HG02759 (cell line): Measurements from ENCODE around the gene IGLL5.
"Not testable (repeated sequence)": the region's sequence is repeated elsewhere in the genome, so short reads cannot be mapped to it uniquely, and the experiment has no call there.

Source experiments
- ATAC-seq: cut with Tn5 transposase; IDR thresholded peaks from one replicate; pipeline ENCODE4 v1.9.1; 2021; ENCODE audit warnings: mild to moderate bottlenecking, moderate library complexity; ENCODE audit not compliant: unreplicated experiment

Gene IGLL5

DNA sequence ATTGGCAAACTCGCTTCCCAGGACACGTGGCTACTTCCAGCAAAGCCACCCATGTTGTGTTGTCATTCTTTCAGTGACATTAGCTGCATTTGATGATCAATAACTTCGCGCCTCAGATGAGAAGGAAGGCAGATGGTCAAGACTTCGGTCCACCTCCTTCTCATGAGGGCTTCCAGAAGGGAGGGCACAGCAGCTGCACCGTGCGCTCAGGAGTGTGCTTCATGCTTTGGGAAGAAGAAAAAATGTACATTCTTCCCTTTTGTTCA, 25.3 kb downstream of the IGLL5 start:
- ATAC-seq = no peak

- no peak for ATAC-seq
These were observed 26.4 kb downstream of the IGLL5 start for GRCh38 chr22:22913989-22914388.

GRCh38 chr22:22914726-22915669, 27.4 kb downstream of the IGLL5 start:
- ATAC-seq = no peak

GRCh38 chr22:22915670-22916035, 28.0 kb downstream of the IGLL5 start:
- ATAC-seq = no peak

DNA sequence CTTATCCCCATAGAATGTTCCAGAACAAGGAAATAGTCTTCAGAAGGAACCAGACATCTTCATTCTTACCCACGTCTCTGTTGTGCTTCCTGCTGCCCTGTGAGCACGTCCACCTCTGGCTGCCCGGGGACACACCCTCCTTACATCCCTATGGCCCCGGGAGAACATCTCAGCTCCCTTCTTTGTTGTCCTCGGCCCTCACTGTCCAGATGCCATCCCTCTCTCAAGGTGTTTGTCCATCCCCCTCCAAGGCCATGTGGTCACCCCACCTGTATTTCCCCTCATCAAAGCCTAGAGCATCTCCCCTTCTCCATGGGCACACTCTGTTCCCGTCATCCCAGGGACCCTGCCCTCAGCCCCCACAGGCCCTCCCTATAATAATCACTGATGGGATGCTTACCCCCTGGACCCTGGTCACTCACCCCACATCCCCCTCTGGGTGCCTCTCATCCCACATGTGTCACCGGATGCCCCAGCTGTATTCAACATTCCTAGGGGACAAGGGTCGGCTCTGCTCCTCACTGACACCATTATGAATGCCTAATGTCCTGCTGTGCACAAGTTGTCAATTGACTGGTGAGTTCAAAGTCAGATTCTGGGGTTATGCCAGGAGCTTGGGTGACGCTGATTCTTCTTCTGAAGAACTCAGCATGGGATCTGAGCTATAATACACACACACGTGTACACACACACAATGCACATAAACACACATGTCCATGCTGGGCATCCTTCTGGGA, 28.8 kb downstream of the IGLL5 start:
- ATAC-seq = no peak

GRCh38 chr22:22916952-22917290, 29.3 kb downstream of the IGLL5 start:
- ATAC-seq = no peak

GRCh38 chr22:22917377-22917776, 29.8 kb downstream of the IGLL5 start:
- no peak for ATAC-seq

DNA sequence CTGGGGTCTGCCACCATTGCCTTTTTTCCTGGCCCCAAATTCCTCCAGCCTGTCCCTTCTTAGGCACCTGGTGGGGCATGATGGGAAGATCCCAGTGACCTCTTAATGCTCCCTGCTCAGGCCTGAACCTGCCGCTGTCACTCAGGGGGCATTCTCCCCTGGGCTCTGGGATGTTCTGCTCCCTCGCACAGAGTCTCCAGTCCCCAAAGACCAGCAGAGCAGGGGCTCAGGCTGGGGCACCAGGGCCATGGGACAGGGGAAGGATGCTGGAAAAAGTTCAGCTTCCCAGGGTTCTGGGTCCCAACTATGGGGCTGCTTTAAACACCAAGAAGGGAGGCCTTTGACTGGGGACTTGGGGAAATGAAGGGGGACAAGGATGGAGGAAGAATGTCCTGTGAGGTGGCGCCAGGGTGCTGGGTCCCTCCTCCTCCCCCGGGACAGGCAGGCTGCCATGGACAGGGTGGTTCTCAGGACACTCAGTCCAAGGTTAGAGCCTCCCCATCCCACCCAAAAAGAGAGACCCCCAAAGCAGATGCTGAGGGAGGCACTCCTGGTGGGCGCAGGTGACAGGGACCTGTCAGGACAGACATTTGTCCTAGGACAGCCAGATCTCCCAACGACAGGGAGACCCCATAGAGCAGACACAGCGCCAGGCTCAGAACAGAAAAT, 30.8 kb downstream of the IGLL5 start:
- ATAC-seq = no peak

GRCh38 chr22:22919041-22919440, 31.4 kb downstream of the IGLL5 start:
- ATAC-seq = no peak

DNA sequence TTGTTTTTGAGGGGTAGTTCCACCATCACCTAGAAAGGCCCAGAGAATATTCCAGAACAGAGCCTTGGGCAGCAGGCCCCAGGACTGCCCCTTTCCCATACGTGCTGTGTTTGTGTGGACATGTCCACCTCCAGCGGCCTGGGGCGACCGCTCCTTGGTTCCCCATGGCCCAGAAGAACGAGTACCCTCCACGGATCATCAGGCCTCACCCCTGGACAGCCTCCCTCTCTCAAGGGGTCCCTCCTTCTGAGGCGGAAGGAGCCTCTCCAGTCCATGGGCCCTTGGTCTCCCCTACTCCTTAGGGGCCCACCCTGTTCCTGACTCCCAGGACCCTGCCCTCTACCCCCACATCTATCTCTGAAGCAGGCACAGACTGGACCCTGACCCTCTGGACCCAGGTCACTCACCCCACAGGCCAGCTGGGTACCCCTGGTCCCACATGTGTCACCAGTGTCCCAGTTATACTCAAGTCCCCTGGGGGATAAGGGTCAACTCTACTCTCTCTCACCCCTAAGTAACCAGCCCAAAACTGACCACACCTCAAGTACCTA, 32.6 kb downstream of the IGLL5 start:
- no peak for ATAC-seq

GRCh38 chr22:22920910-22921550, 33.4 kb downstream of the IGLL5 start:
- ATAC-seq = no peak

DNA sequence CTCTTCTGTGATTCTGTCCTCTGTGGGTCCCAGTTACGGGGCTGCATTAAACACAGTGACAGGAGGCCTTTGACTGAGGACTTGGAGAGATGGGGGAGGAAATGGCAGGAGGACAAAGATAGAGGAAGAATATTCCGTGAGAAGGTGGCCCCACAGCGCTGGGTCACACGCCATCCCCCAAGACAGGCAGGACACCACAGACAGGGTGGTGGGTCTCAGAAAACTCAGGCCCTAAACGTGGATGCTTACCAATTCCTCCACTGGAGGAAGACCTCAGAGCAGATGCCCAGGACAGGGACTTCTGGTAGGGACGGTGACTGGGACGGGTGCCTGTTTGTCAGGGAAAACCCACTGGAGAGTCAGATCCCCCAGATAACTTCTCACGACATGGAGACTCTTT, 34.0 kb downstream of the IGLL5 start:
- no peak for ATAC-seq

- not testable (repeated sequence) for ATAC-seq
These were observed 34.7 kb downstream of the IGLL5 start for GRCh38 chr22:22922092-22922953.

GRCh38 chr22:22922954-22923319, 35.3 kb downstream of the IGLL5 start:
- ATAC-seq = no peak

DNA sequence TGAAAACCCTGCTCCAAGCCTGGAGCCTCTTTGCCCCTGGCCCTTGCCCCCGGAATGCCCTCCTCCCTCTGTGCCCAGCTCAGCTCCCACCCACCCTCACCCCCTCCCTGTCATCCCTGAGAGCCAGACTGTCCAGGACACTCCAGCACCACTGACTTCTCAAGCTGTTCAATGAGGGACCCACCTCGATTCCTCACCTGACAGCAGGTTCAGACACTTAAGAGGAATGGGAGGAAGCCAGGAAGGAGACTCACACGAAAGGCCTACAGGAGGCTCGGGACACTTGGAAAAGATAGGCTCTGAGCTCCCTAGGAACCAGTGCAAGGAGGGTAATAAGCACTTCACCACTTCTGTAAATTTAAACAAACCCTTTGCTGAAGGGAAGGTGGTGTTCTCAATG, 35.8 kb downstream of the IGLL5 start:
- no peak for ATAC-seq

GRCh38 chr22:22923930-22924329, 36.3 kb downstream of the IGLL5 start:
- ATAC-seq = no peak

GRCh38 chr22:22924369-22925145, 36.9 kb downstream of the IGLL5 start:
- ATAC-seq = no peak

GRCh38 chr22:22925146-22925804, 37.7 kb downstream of the IGLL5 start:
- ATAC-seq = no peak

GRCh38 chr22:22925805-22926369, 38.3 kb downstream of the IGLL5 start:
- ATAC-seq = no peak
